NCI-H1092 treated with DMSO at 0.1 percent for 48 hours (cell line): ENCODE measurements around the gene SSU72.

Source experiments
- DNase-seq: peaks from one replicate; lab custom pipeline; 2025; lab: John Stamatoyannopoulos, UW

SSU72 gene

GRCh38 chr1:1574721-1575537 lies at the start of gene SSU72:
TSS of gene SSU72 (minus strand) at chr1:1574863. CDS start at chr1:1574557, 306 bp downstream.
- peak; percentile 72 for DNase-seq

DNA sequence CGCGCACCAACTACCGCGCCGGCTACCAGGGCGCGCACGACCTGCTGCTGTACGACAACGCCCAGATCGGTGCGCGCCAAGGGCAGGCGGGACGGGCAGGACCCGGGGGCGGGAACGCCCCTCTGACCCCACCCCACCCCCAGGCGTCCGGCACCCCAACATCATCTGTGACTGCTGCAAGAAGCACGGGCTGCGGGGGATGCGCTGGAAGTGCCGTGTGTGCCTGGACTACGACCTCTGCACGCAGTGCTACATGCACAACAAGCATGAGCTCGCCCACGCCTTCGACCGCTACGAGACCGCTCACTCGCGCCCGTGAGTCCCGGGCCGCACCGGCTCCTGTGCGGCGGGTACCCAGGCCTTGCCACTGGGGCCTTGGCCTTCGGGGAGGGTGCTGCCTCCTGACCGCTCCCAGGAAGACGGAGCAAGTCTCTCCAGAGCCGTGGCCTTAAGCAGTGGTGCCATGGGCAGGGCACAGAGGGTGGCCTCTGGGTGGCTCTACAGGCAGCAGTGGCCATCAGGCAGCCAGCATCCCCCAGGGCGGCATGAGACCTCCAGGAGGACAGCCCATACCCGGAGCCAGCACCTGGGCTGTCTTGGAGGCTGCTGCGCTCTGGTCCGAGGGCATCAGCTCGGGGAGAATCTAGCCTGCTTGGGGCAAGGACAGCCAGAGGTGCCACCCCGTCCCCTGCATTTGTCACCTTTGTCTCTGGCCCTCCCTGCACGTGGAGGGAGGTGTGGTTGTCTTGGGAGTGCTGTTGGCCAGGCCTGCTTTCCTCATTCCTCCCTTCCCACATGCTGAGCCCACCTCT lies 49.2 kb upstream of the SSU72 start:
- DNase-seq, result no peak

GRCh38 chr1:1623181-1623630 lies 48.5 kb upstream of the SSU72 start:
- DNase-seq, result no peak

DNA sequence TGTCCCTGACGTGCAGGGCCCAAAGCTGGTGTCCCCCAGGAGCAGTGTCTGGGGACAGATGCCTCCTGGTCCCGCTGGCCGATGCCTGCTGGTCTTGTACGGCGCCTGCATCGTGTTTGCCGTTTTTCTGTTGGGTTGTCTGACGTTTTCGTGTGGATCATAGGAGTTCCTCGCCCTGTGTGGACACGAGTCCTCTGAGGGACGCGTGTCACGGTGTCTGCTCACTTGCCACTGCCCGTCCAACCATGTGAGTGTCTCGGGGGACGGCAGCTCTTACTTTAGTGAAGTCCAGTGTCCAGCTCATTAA lies 48.1 kb upstream of the SSU72 start:
- DNase-seq, result no peak

DNA sequence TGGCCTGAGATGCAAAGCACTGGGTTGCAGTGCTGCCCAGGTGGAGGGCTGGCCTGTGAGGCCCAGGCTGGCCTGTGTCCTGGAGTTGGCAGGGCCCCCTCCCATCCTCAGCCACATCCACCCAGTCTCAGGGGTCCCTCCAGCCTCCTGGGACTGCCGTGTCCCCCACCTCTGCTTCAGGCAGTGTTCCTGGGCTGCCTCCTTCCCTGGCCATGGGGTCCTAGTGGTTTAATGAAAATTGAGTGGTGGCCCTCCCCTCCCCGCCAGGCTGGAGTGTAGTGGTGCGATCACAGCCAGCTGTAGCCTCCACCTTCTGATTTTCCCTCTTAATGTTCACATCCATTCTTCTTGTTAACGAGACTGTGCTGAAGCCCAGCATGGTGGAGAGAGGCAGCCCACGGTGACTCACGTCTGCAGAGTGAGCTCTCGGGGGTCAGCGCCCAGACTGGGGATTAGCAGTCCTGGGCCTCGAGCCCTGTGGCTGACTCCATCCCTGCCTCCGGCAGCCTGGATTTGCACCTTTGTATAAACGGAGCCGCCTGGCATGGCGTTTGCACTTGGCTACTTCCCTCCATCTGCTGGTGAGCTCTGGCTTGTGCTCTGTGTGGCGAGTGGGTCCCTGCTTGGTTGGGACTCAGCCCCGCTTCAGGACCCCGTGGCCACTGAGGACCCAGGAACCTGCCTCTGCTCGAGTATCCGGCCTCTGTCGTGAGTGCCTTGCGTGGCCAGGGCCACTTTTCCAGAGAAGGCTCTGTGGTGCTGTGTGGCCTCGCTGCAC lies 47.5 kb upstream of the SSU72 start:
- no peak for DNase-seq

GRCh38 chr1:1621173-1622009 lies 46.7 kb upstream of the SSU72 start:
- DNase-seq, result no peak

DNA sequence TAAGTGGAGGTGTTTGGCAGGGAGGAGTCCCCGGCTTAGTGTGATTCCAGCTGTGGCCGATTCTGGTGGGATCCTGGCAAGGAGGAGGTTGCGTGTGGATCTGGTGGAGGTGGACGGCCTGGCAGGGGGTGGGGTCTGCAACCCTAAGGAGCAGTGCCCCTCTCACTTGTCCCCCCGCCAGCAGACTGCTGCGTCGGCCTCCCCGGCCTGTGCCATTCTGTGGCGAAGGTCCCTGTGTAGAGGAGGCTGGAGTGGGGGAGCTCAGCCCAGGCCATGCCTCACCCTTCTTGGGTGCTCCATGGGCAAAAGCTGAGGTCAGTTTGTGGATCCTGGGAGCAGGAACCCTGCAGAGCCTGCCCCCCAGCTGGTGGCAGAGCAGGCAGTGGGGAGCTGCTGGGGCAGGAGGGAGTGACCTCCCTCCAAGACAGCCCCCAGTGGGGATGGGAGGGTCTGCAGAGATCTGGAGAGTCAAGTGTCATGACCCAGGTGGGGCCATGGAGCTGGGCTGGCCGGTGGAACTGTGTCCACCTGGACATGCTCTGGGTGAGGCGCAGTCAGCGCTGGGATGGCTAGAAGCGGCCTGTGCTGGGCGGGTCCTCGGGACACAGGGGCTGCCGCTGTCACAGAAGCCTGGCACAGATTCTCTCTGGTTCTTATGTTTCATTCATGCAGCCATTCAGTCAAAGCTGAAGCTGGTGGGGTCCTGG lies 45.9 kb upstream of the SSU72 start:
- DNase-seq, result no peak

- DNase-seq, result no peak
Measured at GRCh38 chr1:1619917-1620361, 45.3 kb upstream of the SSU72 start.

GRCh38 chr1:1618396-1619068 lies 43.9 kb upstream of the SSU72 start:
- no peak for DNase-seq

DNA sequence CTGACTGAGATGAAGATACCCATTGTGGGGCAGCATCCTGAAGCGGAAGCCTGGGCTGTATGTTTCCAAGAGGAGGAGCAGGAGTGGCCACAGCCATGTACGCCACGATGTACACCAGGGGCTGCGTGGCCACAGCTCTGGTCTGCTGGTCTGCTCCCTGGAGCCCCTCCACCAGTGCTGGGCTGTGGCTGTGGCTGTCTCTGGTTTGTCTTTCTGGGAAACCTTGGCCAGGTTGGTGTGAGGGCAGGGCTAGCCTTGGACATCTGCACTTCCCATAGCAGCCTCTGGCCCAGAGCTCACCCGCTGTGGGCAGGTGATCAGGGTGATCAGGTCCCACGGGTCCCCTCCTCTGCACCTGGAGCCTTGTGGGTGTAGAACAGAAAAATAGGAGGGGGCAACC lies 43.3 kb upstream of the SSU72 start:
- DNase-seq, result no peak

DNA sequence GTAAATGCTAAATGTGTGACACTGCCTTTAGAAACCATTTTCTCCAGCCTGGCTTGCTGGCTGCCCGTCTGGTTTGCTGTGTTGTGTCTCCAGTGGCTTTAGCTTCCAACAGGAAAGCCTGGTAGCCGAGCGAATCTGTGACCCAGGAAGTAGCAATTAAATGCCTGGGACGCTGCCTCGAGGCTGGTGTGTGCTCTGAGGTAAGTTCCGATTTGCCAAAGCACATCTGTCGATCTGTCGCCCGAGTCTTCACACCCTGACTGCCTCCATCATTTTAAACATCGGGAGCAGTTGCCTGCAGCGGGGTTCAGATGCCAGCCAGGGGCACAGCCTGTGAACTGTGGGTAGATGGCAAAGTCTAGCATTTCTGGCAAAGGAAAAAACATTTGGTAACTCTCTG lies 42.9 kb upstream of the SSU72 start:
- no peak for DNase-seq

DNA sequence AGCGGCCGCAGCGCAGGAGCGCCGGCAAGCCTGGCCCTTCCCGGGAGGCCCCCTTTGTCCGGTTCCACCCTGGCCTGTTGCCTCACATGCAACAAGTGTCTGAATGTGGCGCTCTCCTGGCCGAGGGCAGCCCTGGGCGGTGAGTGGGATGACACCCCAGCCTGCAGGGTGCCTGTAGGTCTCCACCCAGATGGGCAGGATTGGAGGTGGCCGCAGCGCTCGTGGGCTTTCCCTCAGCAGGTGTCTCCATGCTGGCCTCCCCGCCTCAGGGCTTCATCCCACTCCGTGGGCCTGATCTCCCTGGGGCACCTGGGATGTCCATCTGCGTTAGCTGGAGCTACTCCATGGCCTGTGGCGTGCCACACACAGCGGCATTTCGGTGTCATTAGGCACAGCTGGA lies 42.2 kb upstream of the SSU72 start:
- no peak for DNase-seq

GRCh38 chr1:1616045-1616790 lies 41.6 kb upstream of the SSU72 start:
- DNase-seq, result no peak

- peak; percentile 90 for DNase-seq
Measured at GRCh38 chr1:1615256-1616044, 40.8 kb upstream of the SSU72 start, which contains the start of gene MIB2. TSS of gene MIB2 (plus strand) at chr1:1615500. CDS start at chr1:1623453, 7,953 bp downstream.

DNA sequence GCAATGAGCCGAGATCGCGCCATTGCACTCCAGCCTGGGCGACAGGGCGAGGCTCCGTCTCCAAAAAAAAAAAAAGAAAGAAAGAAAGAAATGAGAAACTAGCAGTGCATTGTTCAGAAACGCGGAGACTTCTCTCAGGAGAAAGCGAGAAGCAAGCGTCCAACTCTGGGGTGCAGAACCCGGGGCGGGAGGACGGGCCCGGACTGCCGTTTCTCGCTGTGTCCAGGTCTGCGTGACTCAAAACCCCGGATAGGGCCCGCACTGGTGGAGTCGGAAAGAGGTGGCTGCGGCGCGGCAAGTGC lies 40.2 kb upstream of the SSU72 start:
- DNase-seq, result no peak

DNA sequence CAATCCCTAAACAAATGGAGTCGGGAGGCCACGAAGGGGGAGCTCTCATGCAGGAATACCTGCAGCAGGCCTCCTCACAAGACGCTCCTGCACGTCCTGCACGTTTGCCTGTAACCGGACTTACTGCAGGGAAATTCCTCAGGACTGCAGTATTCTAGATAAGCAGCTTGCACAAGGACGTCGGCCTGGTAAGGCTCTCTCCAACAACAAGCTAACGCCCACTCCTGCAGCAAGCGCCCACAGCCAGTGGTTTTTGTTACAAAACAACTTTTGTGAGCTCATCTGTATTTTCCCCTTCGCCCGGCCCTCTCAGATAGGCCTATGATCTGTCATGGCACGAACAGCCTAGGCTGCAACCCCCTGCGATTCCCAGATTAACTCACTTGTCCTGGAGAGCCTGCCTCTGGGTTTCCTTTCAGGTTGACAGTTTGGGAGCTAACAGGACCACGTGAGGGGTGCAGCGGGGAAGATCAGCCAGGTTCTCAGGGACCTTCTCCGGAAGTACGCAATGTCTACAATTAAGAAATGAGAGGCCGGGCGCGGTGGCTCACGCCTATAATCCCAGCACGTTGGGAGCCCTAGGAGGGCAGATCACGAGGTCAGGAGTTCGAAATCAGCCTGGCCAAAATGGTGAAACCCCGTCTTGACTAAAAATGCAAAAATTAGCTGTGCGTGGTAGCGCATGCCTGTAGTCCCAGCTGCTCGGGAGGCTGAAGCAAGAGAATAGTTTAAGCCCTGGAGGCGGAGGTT lies 39.7 kb upstream of the SSU72 start:
- DNase-seq, result no peak

DNA sequence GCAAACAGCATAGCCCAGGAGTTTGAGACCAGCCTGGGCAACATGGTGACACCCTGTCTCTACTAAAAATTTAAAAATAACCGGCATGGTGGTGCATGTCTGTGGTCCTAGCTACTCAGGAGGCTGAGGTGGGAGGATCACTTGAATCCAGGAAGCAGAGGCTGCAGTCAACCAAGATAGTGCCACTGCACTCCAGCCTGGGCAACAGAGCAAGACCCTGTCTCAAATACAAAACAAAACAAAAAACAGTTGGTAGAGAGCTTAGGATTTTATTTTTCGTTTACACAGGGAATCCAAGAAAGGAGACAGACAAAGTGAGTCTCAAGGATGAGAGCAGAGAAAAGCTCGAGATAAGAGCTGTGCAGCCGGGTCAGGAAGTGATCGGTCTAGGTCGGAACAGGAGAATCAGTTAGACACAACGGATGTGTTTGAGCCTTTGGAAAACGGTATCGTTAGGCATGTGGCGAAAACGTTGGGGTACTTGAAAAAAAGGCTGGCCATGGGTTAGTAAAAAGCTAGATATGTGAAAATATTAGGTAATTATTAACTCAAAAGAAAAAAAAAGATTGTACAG lies 38.9 kb upstream of the SSU72 start:
- DNase-seq, result no peak

DNA sequence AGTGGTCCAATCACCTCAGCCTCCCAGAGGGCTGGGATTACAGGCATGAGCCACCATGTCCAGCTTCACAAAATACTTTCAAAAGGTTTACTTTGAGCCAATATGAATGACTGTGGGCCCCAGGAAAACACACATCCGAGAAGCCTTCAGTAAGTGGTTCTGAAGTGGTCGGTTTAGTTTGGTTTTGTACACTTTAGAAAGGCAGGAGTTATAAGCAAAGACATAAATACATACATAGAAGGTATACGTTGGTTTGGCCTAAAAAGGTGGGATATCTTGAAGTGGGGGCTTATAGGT lies 37.4 kb upstream of the SSU72 start:
- DNase-seq, result no peak
